Testis (tissue), 2 donors: ENCODE measurements around the gene SOX2.

Experiments used
- CTCF ChIP-seq, 3 experiments: fragments of 450-650 bp in 2 of 3; fragments of 200-600 bp in 1 of 3; sonication (generic) in 1 of 3; IDR thresholded peaks; one replicate each; pipeline ENCODE4 v1.5.1; 2016 to 2019; ENCODE audit warnings: antibody characterized with exemption in 3 of 3, mild to moderate bottlenecking in 2 of 3, moderate library complexity in 1 of 3
- POLR2A ChIP-seq: fragments of 450-650 bp; IDR thresholded peaks from one replicate; pipeline ENCODE4 v1.6.1; 2017; ENCODE audit warnings: antibody characterized with exemption, mild to moderate bottlenecking, moderate library complexity

DNA sequence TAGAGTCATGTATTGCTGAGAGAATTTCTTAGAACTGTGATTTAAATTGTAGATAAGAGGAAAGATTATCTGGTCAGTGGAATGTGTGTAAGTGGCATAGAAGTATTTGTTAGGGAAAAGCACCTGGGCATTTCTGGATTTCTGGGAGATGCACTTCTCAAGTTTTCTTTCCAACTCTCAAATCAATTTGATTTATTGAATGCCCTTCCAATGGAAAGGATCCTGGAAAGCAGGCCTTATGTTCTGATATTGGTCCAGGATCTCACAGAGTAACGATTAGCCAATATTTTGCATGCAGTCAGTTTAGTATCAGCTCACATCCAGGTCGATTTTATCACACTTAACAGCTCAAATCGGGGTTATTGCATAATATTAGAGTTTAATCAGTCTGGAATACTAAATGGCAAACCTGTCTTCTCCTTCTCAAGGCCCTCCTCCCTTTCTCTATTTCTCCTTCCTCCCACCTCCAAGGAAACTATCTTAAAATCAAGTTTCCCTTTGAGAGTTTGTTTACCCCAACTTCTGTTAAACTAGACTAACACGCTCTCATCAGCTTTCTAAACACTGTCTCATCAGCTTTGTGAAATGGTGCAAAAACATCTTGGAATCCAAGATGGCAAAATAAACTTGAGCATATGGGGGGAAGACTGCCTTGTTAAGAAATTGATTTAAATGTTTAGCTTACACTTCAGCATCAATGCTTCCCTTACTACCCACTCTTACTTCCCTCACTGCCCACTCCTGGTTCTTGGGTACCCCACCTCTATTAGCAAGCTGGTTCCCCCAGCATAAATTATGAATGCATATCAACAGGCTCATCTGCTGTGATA is 9.5 kb downstream of the SOX2 start:
- TF ChIP-seq CTCF (IDR thresholded peaks at IDR 0.05), result no peak
- TF ChIP-seq POLR2A, result no peak
